PC-3 (cell line): Measurements from ENCODE around the gene RUVBL2. TPM values are rescaled to one million over a fixed set of nuclear protein-coding genes. Genes with fewer than 3 reads are reported as not detected.
"Not testable (repeated sequence)": the region's sequence is repeated elsewhere in the genome, so short reads cannot be mapped to it uniquely, and the experiment has no call there.

ENCODE experiments used
- ATAC-seq: fragments of 200-7000 bp; cut with Tn5 transposase; 2 replicates; pipeline ENCODE4 v1.9.1; 2020; ENCODE audit warnings: mild to moderate bottlenecking, moderate library complexity
- BruUV-seq: library from RNA; stranded (reverse); fragments of 400-500 nt; replicated peaks from 2 replicates; lab custom pipeline; 2021; lab: Mats Ljungman, UMichigan
- CTCF ChIA-PET: fragments of 300-600 bp; sonication (Branson Sonifier 250); formaldehyde crosslinking; loops from one replicate; lab custom pipeline; 2022; ENCODE audit warnings: antibody characterized with exemption; lab: Charles Lee
- POLR2A ChIA-PET: fragments of 300-600 bp; sonication (Branson Sonifier 250); formaldehyde crosslinking; loops from one replicate; lab custom pipeline; 2022; ENCODE audit warnings: antibody characterized with exemption; ENCODE audit not compliant: unreplicated experiment; lab: Charles Lee
- DNase-seq: peaks from one replicate; pipeline ENCODE4 v3.0.0-alpha.2; 2015
- H2AFZ ChIP-seq: fragments of 300-600 bp; sonication (generic); 2 replicates; pipeline ENCODE4 v1.6.0; 2016; ENCODE audit warnings: antibody characterized with exemption, low read length
- H3F3A ChIP-seq: fragments of 300-600 bp; sonication (generic); one replicate; pipeline ENCODE4 v1.6.0; 2017; ENCODE audit warnings: antibody characterized with exemption, low read length, control low read depth, mild to moderate bottlenecking; ENCODE audit not compliant: unreplicated experiment
- H3K27ac ChIP-seq: fragments of 300-600 bp; sonication (generic); 2 replicates; pipeline ENCODE4 v1.5.1; 2016; ENCODE audit warnings: mild to moderate bottlenecking, low read length
- H3K27me3 ChIP-seq: fragments of 300-600 bp; sonication (generic); 2 replicates; pipeline ENCODE4 v1.6.1; 2016; ENCODE audit warnings: low read length, mixed read lengths
- H3K36me3 ChIP-seq: fragments of 300-600 bp; sonication (generic); 2 replicates; pipeline ENCODE4 v1.6.1; 2016; ENCODE audit warnings: low read depth, mixed run types, low read length, mixed read lengths
- H3K4me1 ChIP-seq: fragments of 300-600 bp; sonication (generic); 2 replicates; pipeline ENCODE4 v1.5.1; 2016; ENCODE audit warnings: low read length; ENCODE audit not compliant: insufficient read depth
- H3K4me2 ChIP-seq: fragments of 300-600 bp; sonication (generic); 2 replicates; pipeline ENCODE4 v1.6.0; 2016; ENCODE audit warnings: low read length
- H3K4me3 ChIP-seq: fragments of 300-600 bp; sonication (generic); 2 replicates; pipeline ENCODE4 v1.5.1; 2016; ENCODE audit warnings: mild to moderate bottlenecking, low read length, mixed read lengths
- H3K79me2 ChIP-seq: fragments of 300-600 bp; sonication (generic); 2 replicates; pipeline ENCODE4 v1.6.1; 2017; ENCODE audit warnings: low read length, mixed read lengths
- H3K9ac ChIP-seq: fragments of 300-600 bp; sonication (generic); 2 replicates; pipeline ENCODE4 v1.6.0; 2016; ENCODE audit warnings: mild to moderate bottlenecking, low read length
- H3K9me2 ChIP-seq: fragments of 300-600 bp; sonication (generic); replicated peaks from 2 replicates; pipeline ENCODE4 v1.6.1; 2016; ENCODE audit warnings: mixed run types, low read length, mixed read lengths
- H3K9me3 ChIP-seq: fragments of 300-600 bp; sonication (generic); 2 replicates; pipeline ENCODE4 v1.6.1; 2016; ENCODE audit warnings: low read length, mixed read lengths
- H4K20me1 ChIP-seq: fragments of 300-600 bp; sonication (generic); 2 replicates; pipeline ENCODE4 v1.6.1; 2016; ENCODE audit warnings: low read length, mixed read lengths
- CTCF ChIP-seq: fragments of 300-600 bp; sonication (generic); conservative IDR thresholded peaks from 2 replicates; pipeline ENCODE4 v1.5.1; 2017; ENCODE audit warnings: antibody characterized with exemption, low read depth, mild to moderate bottlenecking, low read length
- EZH2 ChIP-seq: fragments of 300-600 bp; sonication (generic); IDR thresholded peaks from one replicate; pipeline ENCODE4 v1.6.1; 2017; ENCODE audit warnings: antibody characterized with exemption, mild to moderate bottlenecking, low read length; ENCODE audit not compliant: unreplicated experiment
- EZH2phosphoT487 ChIP-seq: fragments of 300-600 bp; sonication (generic); IDR thresholded peaks from 2 replicates; pipeline ENCODE4 v1.6.1; 2018; ENCODE audit warnings: mild to moderate bottlenecking, antibody characterized with exemption, low read length, borderline replicate concordance
- intact Hi-C: fragments of 100-400 bp; cut with micrococcal nuclease; formaldehyde crosslinking; loops from 2 replicates; pipeline ENCODE4 v1.9.0; 2023
- total RNA-seq: library from RNA; depleted of rRNA; stranded (reverse); fragments of >200 nt; gene quantifications from 2 replicates; pipeline ENCODE4 v1.2.3, GENCODE V29; 2014

Gene RUVBL2
- total RNA-seq, 1 experiment from 2014 or later: 291 TPM

- H3K79me2 ChIP-seq: no peaks in the 10 kb centered on the region
- peak; percentile 79 for ATAC-seq
- H3K27me3 ChIP-seq: no peaks in the 10 kb centered on the region
- H3K4me1 ChIP-seq: peaks cover 13% of the 10 kb centered on the region
- H3K9me2 ChIP-seq: no peaks in the 10 kb centered on the region
- no peak overlapping the region for H3K27ac ChIP-seq
- intact Hi-C loops: no loop called here
- BruUV-seq: no TSS peak
- no peak overlapping the region for H2AFZ ChIP-seq
- H3K9ac ChIP-seq: no peak overlapping the region
- H4K20me1 ChIP-seq: no peaks in the 10 kb centered on the region
- ChIA-PET CTCF (no interaction called here), POLR2A (no interaction called here)
- TF ChIP-seq EZH2 (no peak), CTCF (no peak), EZH2phosphoT487 (no peak)
- no peaks in the 10 kb centered on the region for H3K36me3 ChIP-seq
- H3F3A ChIP-seq: no peaks in the 10 kb centered on the region
- H3K9me3 ChIP-seq: no peaks in the 10 kb centered on the region
- H3K4me2 ChIP-seq: no peak overlapping the region; the same call in 1 of the 2 replicates
- H3K4me3 ChIP-seq: no peak overlapping the region
- peak; percentile 80 for DNase-seq
Measured at GRCh38 chr19:49042177-49042576, 48.5 kb downstream of the RUVBL2 start.

- H3K9me2 ChIP-seq, H2AFZ ChIP-seq, ATAC-seq, H3K36me3 ChIP-seq, H3F3A ChIP-seq, H3K9ac ChIP-seq, H3K4me3 ChIP-seq, H3K4me2 ChIP-seq, POLR2A ChIA-PET, CTCF ChIA-PET, DNase-seq, H3K9me3 ChIP-seq, H3K27me3 ChIP-seq, BruUV-seq, H3K79me2 ChIP-seq, H3K27ac ChIP-seq, intact Hi-C loops, H4K20me1 ChIP-seq: not testable (repeated sequence)
- peaks cover 13% of the 10 kb centered on the region for H3K4me1 ChIP-seq
Measured at GRCh38 chr19:49042666-49043065, 49.0 kb downstream of the RUVBL2 start.

DNA sequence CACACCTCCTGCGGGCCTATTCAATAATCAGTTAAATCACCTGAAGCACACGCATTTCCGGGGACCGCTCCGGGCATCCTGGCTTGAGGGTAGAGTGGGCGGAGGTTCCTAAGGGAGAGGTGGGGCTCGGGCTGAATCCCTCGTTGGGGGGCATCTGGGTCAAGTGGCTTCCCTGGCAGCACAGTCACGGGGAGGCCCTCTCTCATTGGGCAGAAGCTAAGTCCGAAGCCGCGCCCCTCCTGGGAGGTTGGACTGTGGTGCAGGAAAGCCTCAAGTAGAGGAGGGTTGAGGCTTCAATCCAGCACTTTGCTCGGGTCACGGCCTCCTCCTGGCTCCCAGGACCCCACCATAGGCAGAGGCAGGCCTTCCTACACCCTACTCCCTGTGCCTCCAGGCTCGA lies 49.9 kb downstream of the RUVBL2 start, which contains the start of gene CGB5:
Gene CGB5 (plus strand): TSS at position 301 of the 400 bp plus-strand sequence. CDS start 362 bp downstream, outside the sequence.
- intact Hi-C loops, H3K36me3 ChIP-seq, H3K9me2 ChIP-seq, H3K4me2 ChIP-seq, H3K4me1 ChIP-seq, H2AFZ ChIP-seq, H3K9me3 ChIP-seq, H3F3A ChIP-seq, H3K4me3 ChIP-seq, DNase-seq, ATAC-seq, H3K9ac ChIP-seq, H4K20me1 ChIP-seq, H3K79me2 ChIP-seq, BruUV-seq, CTCF ChIA-PET, H3K27ac ChIP-seq, POLR2A ChIA-PET, H3K27me3 ChIP-seq: not testable (repeated sequence)

DNA sequence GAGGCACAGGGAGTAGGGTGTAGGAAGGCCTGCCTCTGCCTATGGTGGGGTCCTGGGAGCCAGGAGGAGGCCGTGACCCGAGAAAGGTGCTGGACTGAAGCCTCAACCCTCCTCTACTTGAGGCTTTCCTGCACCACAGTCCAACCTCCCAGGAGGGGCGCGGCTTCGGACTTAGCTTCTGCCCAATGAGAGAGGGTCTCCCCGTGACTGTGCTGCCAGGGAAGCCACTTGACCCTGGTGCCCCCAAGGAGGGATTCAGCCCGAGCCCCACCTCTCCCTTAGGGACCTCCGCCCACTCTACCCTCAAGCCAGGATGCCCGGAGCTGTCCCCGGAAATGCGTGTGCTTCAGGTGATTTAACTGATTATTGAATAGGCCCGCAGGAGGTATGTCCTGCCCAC lies 55.3 kb downstream of the RUVBL2 start, which contains the start of gene CGB8:
Gene CGB8 (minus strand): TSS at position 101 of the 400 bp plus-strand sequence. CDS start 372 bp downstream, outside the sequence.
- H3K9me3 ChIP-seq, H3K27me3 ChIP-seq, ATAC-seq, H3K4me1 ChIP-seq, H3K9ac ChIP-seq, POLR2A ChIA-PET, DNase-seq, H2AFZ ChIP-seq, CTCF ChIA-PET, H3K9me2 ChIP-seq, intact Hi-C loops, H3K27ac ChIP-seq, H3K4me2 ChIP-seq, H3K4me3 ChIP-seq, H3F3A ChIP-seq, H3K36me3 ChIP-seq, H4K20me1 ChIP-seq, H3K79me2 ChIP-seq, BruUV-seq: not testable (repeated sequence)

GRCh38 chr19:49049834-49050233 lies 56.1 kb downstream of the RUVBL2 start:
- H3K9me2 ChIP-seq, BruUV-seq, H3F3A ChIP-seq, H3K4me1 ChIP-seq, ATAC-seq, H2AFZ ChIP-seq, H3K9me3 ChIP-seq, DNase-seq, CTCF ChIA-PET, H4K20me1 ChIP-seq, H3K36me3 ChIP-seq, H3K4me3 ChIP-seq, H3K79me2 ChIP-seq, H3K9ac ChIP-seq, H3K27ac ChIP-seq, POLR2A ChIA-PET, H3K27me3 ChIP-seq, intact Hi-C loops: not testable (repeated sequence)
- H3K4me2 ChIP-seq: peak overlapping the region; percentile 37; the same call in 1 of the 2 replicates
